A549 (cell line): Measurements from ENCODE around the gene PPFIA2. TPM values are rescaled to one million over a fixed set of nuclear protein-coding genes. Genes with fewer than 3 reads are reported as not detected.

Experiments used
- ATAC-seq, 2 experiments: fragments of 200-7000 bp in 1 of 2; fragments of >200 bp in 1 of 2; cut with Nextera tagmentation in 1 of 2; cut with Tn5 transposase in 1 of 2; 3 replicates each; pipeline versions ENCODE4 v1.8.0 to v1.9.1; 2018 to 2020; ENCODE audit warnings: mild to moderate bottlenecking in 1 of 2, moderate library complexity in 1 of 2
- CTCF ChIA-PET: fragments of 300-600 bp; sonication (Branson Sonifier 250); formaldehyde crosslinking; extraction: SDS; loops from one replicate; lab custom pipeline; 2021; ENCODE audit warnings: antibody characterized with exemption, inconsistent platforms; lab: Yijun Ruan, JAX
- POLR2A ChIA-PET: fragments of 350-600 bp; formaldehyde crosslinking; extraction: SDS; loops from one replicate; lab custom pipeline; 2021; ENCODE audit warnings: antibody characterized with exemption, inconsistent platforms; lab: Yijun Ruan, JAX
- DNase-seq, 2 experiments: peaks; one replicate each; pipeline versions ENCODE4 v3.0.0 to v3.0.0-alpha.2; 2011 to 2016; ENCODE audit warnings: low read depth in 1 of 2, low spot score in 1 of 2
- FAIRE-seq: peaks from 2 replicates; lab custom pipeline; 2011; peaks lifted over from hg19 to GRCh38; lab: Jason Lieb, UNC
- H3K27ac ChIP-seq, 2 experiments: fragments of >200 bp; sonication (Bioruptor Twin); formaldehyde crosslinking; 3 replicates each; pipeline ENCODE4 v1.5.1; 2016 to 2017
- H3K4me1 ChIP-seq: fragments of >200 bp; sonication (Bioruptor Twin); formaldehyde crosslinking; 3 replicates; pipeline ENCODE4 v1.6.1; 2016
- H3K4me2 ChIP-seq: fragments of >200 bp; sonication (Bioruptor Twin); formaldehyde crosslinking; 3 replicates; pipeline ENCODE4 v1.6.1; 2016
- H3K4me3 ChIP-seq: fragments of >200 bp; sonication (Bioruptor Twin); formaldehyde crosslinking; 3 replicates; pipeline ENCODE4 v1.5.1; 2016
- H3K9me3 ChIP-seq: fragments of >200 bp; sonication (Bioruptor Twin); formaldehyde crosslinking; 3 replicates; pipeline ENCODE4 v1.6.1; 2016
- ATOH8 ChIP-seq: fragments of 250-450 bp; sonication (Bioruptor Pico); IDR thresholded peaks from 2 replicates; pipeline ENCODE4 v1.5.0; 2020; ENCODE audit warnings: low read depth, mild to moderate bottlenecking, moderate library complexity
- CEBPB ChIP-seq, 2 experiments: fragments of >200 bp in 1 of 2; sonication (Bioruptor Twin) in 1 of 2; formaldehyde crosslinking in 1 of 2; IDR thresholded peaks; 2 replicates each; pipeline ENCODE4 v1.6.1; 2012 to 2016
- CHD4 ChIP-seq: fragments of 200-600 bp; sonication (generic); IDR thresholded peaks from 2 replicates; pipeline ENCODE4 v1.6.1; 2016; ENCODE audit warnings: antibody characterized with exemption, mild to moderate bottlenecking, borderline replicate concordance
- EHF ChIP-seq: fragments of 250-450 bp; sonication (Bioruptor Pico); IDR thresholded peaks from 2 replicates; pipeline ENCODE4 v1.5.0; 2020; ENCODE audit warnings: mild to moderate bottlenecking
- FOSB ChIP-seq: fragments of 250-450 bp; sonication (Bioruptor Pico); IDR thresholded peaks from 2 replicates; pipeline ENCODE4 v1.5.0; 2020; ENCODE audit warnings: mild to moderate bottlenecking, moderate library complexity
- FOSL2 ChIP-seq, 2 experiments: fragments of 450-650 bp in 1 of 2; fragments of >200 bp in 1 of 2; sonication (Bioruptor Twin) in 1 of 2; formaldehyde crosslinking; IDR thresholded peaks; 2 replicates each; pipeline versions ENCODE4 v1.5.0 to v1.6.1; 2016 to 2020; ENCODE audit warnings: mild to moderate bottlenecking in 1 of 2, moderate library complexity in 1 of 2
- FOXS1 ChIP-seq: fragments of 250-450 bp; sonication (Bioruptor Pico); IDR thresholded peaks from 2 replicates; pipeline ENCODE4 v1.5.0; 2020; ENCODE audit warnings: mild to moderate bottlenecking, moderate library complexity
- GATA3 ChIP-seq: IDR thresholded peaks from 2 replicates; pipeline ENCODE4 v1.6.1; 2012; ENCODE audit warnings: borderline replicate concordance
- HDAC2 ChIP-seq: fragments of 200-600 bp; sonication (generic); IDR thresholded peaks from 2 replicates; pipeline ENCODE4 v1.6.1; 2016
- HOXA7 ChIP-seq: fragments of 250-450 bp; sonication (Bioruptor Pico); IDR thresholded peaks from 2 replicates; pipeline ENCODE4 v1.5.0; 2020; ENCODE audit warnings: mild to moderate bottlenecking, moderate library complexity
- HOXB5 ChIP-seq: fragments of 250-450 bp; sonication (Bioruptor Pico); IDR thresholded peaks from 2 replicates; pipeline ENCODE4 v1.5.0; 2020; ENCODE audit warnings: mild to moderate bottlenecking, moderate library complexity
- JUN ChIP-seq, 2 experiments: fragments of >200 bp; sonication (Bioruptor Twin); formaldehyde crosslinking; IDR thresholded peaks; 2 replicates in 1 of 2; 3 replicates in 1 of 2; pipeline ENCODE4 v1.6.1; 2016 to 2017
- KDM1A ChIP-seq: fragments of 200-600 bp; sonication (generic); IDR thresholded peaks from 2 replicates; pipeline ENCODE4 v1.6.1; 2016; ENCODE audit warnings: low read depth, mild to moderate bottlenecking
- KDM5A ChIP-seq: fragments of 200-600 bp; sonication (generic); IDR thresholded peaks from 2 replicates; pipeline ENCODE4 v1.6.1; 2016; ENCODE audit warnings: antibody characterized with exemption, mild to moderate bottlenecking
- MYC ChIP-seq: IDR thresholded peaks from 2 replicates; pipeline ENCODE4 v1.6.1; 2012; ENCODE audit warnings: mild to moderate bottlenecking, inconsistent platforms, low read length, improper control_type of control experiment, borderline replicate concordance
- PBX3 ChIP-seq: IDR thresholded peaks from 2 replicates; pipeline ENCODE4 v1.6.1; 2012
- POLR2AphosphoS2 ChIP-seq: conservative IDR thresholded peaks from 2 replicates; pipeline ENCODE4 v1.6.1; 2012; ENCODE audit warnings: low read length, improper control_type of control experiment, inconsistent platforms
- RAD21 ChIP-seq, 2 experiments: fragments of >200 bp in 1 of 2; sonication (Bioruptor Twin) in 1 of 2; formaldehyde crosslinking in 1 of 2; IDR thresholded peaks in 1 of 2; conservative IDR thresholded peaks in 1 of 2; 2 replicates in 1 of 2; 3 replicates in 1 of 2; pipeline ENCODE4 v1.6.1; 2012 to 2018; ENCODE audit warnings: inconsistent platforms in 1 of 2
- RARB ChIP-seq: fragments of 250-450 bp; sonication (Bioruptor Pico); IDR thresholded peaks from 2 replicates; pipeline ENCODE4 v1.8.0; 2021; ENCODE audit warnings: mild to moderate bottlenecking, moderate library complexity
- RNF2 ChIP-seq: fragments of 200-600 bp; sonication (generic); IDR thresholded peaks from 2 replicates; pipeline ENCODE4 v1.6.1; 2016; ENCODE audit warnings: low read depth, mild to moderate bottlenecking, antibody characterized with exemption, moderate library complexity, borderline replicate concordance
- TFCP2L1 ChIP-seq: fragments of 250-450 bp; sonication (Bioruptor Pico); IDR thresholded peaks from 2 replicates; pipeline ENCODE4 v1.5.0; 2021; ENCODE audit warnings: mild to moderate bottlenecking
- TP53 ChIP-seq: fragments of 250-450 bp; sonication (Bioruptor Pico); IDR thresholded peaks from 2 replicates; pipeline ENCODE4 v1.5.0; 2021; ENCODE audit warnings: mild to moderate bottlenecking, moderate library complexity
- ZC3H11A ChIP-seq: fragments of 450-650 bp; IDR thresholded peaks from 2 replicates; pipeline ENCODE4 v1.6.1; 2014; ENCODE audit warnings: antibody characterized with exemption, mild to moderate bottlenecking
- ZSCAN20 ChIP-seq: fragments of 250-450 bp; sonication (Bioruptor Pico); IDR thresholded peaks from 2 replicates; pipeline ENCODE4 v1.8.0; 2022; ENCODE audit warnings: mild to moderate bottlenecking, moderate library complexity
- WGBS: methylation state at CpG from one replicate; pipeline ENCODE4 v1.1.6; 2017; ENCODE audit errors: missing lambda C conversion rate; 5-methylcytosine and 5-hydroxymethylcytosine counted together
- polyA plus RNA-seq, 4 experiments: library from polyadenylated mRNA; depleted of rRNA in 3 of 4; stranded (reverse); fragments of >200 nt; fragmentation: RNase III in 1 of 4; extraction: RNeasy Plus Mini Kit Qiagen cat#74134 plus additional on column Dnase treatment in 1 of 4; gene quantifications; 2 replicates in 3 of 4; 3 replicates in 1 of 4; pipeline ENCODE4 v1.2.3, GENCODE V29; 2011 to 2017
- TF ChIP-seq, protein P1 (sequence below): fragments of >200 bp; sonication (Bioruptor Twin); formaldehyde crosslinking; IDR thresholded peaks from 3 replicates; pipeline ENCODE4 v1.5.1; 2016
- TF ChIP-seq, protein P2 (sequence below): fragments of 250-450 bp; sonication (Bioruptor Pico); IDR thresholded peaks from 2 replicates; pipeline ENCODE4 v1.5.0; 2021; ENCODE audit warnings: mild to moderate bottlenecking, moderate library complexity, borderline replicate concordance
- TF ChIP-seq, protein P3 (sequence below): IDR thresholded peaks from 2 replicates; pipeline ENCODE4 v1.6.1; 2012; ENCODE audit warnings: low read depth, borderline replicate concordance

Gene PPFIA2
- polyA plus RNA-seq, 2 of the 4 experiments (the other 2 are of a cell fraction) = not detected

DNA sequence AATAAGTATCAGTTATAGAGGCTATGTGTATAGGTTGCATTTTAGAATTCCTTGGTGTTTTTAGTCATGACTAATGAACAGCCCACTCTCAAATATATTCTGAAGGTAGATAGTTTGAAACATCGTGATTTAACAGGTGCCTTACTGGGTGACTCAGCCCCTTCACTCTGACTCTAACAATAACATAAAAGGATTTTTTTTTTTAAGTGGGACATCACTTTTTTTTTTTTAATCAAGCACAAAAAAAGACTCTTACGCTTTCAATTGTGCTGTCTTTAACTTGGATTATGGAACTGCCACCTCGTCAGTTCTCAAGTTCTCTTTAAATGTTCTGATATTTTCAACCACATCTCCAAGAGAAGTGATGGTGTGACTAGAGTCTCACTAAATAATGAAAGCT is 46.6 kb downstream of the PPFIA2 start:
- CTCF ChIA-PET = no interaction called here
- Histone ChIP-seq H3K4me3 (no peak overlapping the region), H3K4me1 (no peaks in the 10 kb centered on the region), H3K4me2 (no peak overlapping the region), H3K9me3 (no peaks in the 10 kb centered on the region), H3K27ac (no peak overlapping the region)
- FAIRE-seq = no peak
- ATAC-seq = no peak
- no peak for TF ChIP-seq FOXS1 (CRISPR knock-in tag)
- TF ChIP-seq POLR2AphosphoS2 = no peak
- no peak for TF ChIP-seq CHD4
- TF ChIP-seq PBX3 = no peak
- no peak for TF ChIP-seq KDM5A
- TF ChIP-seq FOSL2 (IDR thresholded peaks at IDR 0.05) = no peak
- TF ChIP-seq FOSL2 (CRISPR knock-in tag; IDR thresholded peaks at IDR 0.05) = no peak
- TF ChIP-seq HOXA7 = no peak
- TF ChIP-seq HOXB5 = no peak
- no peak for TF ChIP-seq RNF2
- no peak for TF ChIP-seq RARB
- TF ChIP-seq RAD21 (conservative IDR thresholded peaks at IDR 0.05 in 1 of 2, IDR thresholded peaks at IDR 0.05 in 1 of 2) = no peak
- TF ChIP-seq, protein P1, sequence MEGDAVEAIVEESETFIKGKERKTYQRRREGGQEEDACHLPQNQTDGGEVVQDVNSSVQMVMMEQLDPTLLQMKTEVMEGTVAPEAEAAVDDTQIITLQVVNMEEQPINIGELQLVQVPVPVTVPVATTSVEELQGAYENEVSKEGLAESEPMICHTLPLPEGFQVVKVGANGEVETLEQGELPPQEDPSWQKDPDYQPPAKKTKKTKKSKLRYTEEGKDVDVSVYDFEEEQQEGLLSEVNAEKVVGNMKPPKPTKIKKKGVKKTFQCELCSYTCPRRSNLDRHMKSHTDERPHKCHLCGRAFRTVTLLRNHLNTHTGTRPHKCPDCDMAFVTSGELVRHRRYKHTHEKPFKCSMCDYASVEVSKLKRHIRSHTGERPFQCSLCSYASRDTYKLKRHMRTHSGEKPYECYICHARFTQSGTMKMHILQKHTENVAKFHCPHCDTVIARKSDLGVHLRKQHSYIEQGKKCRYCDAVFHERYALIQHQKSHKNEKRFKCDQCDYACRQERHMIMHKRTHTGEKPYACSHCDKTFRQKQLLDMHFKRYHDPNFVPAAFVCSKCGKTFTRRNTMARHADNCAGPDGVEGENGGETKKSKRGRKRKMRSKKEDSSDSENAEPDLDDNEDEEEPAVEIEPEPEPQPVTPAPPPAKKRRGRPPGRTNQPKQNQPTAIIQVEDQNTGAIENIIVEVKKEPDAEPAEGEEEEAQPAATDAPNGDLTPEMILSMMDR = no peak
- no peak for TF ChIP-seq ATOH8 (CRISPR knock-in tag)
- no peak for TF ChIP-seq ZSCAN20 (CRISPR knock-in tag)
- no peak for TF ChIP-seq HDAC2
- TF ChIP-seq FOSB (CRISPR knock-in tag) = no peak
- no peak for TF ChIP-seq MYC
- TF ChIP-seq, protein P2, sequence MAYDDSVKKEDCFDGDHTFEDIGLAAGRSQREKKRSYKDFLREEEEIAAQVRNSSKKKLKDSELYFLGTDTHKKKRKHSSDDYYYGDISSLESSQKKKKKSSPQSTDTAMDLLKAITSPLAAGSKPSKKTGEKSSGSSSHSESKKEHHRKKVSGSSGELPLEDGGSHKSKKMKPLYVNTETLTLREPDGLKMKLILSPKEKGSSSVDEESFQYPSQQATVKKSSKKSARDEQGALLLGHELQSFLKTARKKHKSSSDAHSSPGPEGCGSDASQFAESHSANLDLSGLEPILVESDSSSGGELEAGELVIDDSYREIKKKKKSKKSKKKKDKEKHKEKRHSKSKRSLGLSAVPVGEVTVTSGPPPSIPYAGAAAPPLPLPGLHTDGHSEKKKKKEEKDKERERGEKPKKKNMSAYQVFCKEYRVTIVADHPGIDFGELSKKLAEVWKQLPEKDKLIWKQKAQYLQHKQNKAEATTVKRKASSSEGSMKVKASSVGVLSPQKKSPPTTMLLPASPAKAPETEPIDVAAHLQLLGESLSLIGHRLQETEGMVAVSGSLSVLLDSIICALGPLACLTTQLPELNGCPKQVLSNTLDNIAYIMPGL (CRISPR knock-in tag) = no peak
- no peak for TF ChIP-seq TFCP2L1 (CRISPR knock-in tag)
- no peak for TF ChIP-seq TP53 (CRISPR knock-in tag)
- DNase-seq = no peak
- WGBS = 4% methylated on average over 3 of the region's 3 CpGs
- POLR2A ChIA-PET = no interaction called here

GRCh38 chr12:81705586-81705985 is 53.6 kb downstream of the PPFIA2 start:
- TF ChIP-seq, protein P2 (CRISPR knock-in tag) = no peak
- TF ChIP-seq GATA3 (no peak), HOXA7 (no peak), EHF (CRISPR knock-in tag) (no peak), KDM1A (no peak), CEBPB (IDR thresholded peaks at IDR 0.05) (no peak), ZC3H11A (no peak), HDAC2 (no peak), MYC (no peak), JUN (IDR thresholded peaks at IDR 0.05) (no peak), ZSCAN20 (CRISPR knock-in tag) (no peak), FOXS1 (CRISPR knock-in tag) (no peak)
- TF ChIP-seq, protein P3, sequence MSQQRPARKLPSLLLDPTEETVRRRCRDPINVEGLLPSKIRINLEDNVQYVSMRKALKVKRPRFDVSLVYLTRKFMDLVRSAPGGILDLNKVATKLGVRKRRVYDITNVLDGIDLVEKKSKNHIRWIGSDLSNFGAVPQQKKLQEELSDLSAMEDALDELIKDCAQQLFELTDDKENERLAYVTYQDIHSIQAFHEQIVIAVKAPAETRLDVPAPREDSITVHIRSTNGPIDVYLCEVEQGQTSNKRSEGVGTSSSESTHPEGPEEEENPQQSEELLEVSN = no peak
- TF ChIP-seq, protein P1 = no peak
- H3K4me3 ChIP-seq = no peak overlapping the region
- WGBS = 2% methylated on average over 1 of the region's 1 CpG
- H3K9me3 ChIP-seq = no peaks in the 10 kb centered on the region; the same call in 2 of the 3 replicates
- H3K4me1 ChIP-seq = no peaks in the 10 kb centered on the region
- CTCF ChIA-PET = no interaction called here
- H3K27ac ChIP-seq = no peak overlapping the region
- POLR2A ChIA-PET = no interaction called here
- ATAC-seq = no peak
- no peak for FAIRE-seq
- H3K4me2 ChIP-seq = no peak overlapping the region
- no peak for DNase-seq
